Tibial nerve (tissue), 4 donors: ENCODE results near the gene SPEN. TPM values are rescaled to one million over a fixed set of nuclear protein-coding genes. Genes with fewer than 3 reads are reported as not detected.
"Not testable (repeated sequence)": the region's sequence is repeated elsewhere in the genome, so short reads cannot be mapped to it uniquely, and the experiment has no call there.

Experiments used
- DNase-seq, 2 donors: peaks; one replicate each; pipeline ENCODE4 v3.0.0-alpha.2; 2019; ENCODE audit warnings: low spot score in 2 of 2
- H3K27ac ChIP-seq, 4 donors: fragments of 200-600 bp; sonication (generic) in 3 of 4; one replicate each; pipeline ENCODE4 v1.5.1; 2017 to 2019; ENCODE audit warnings: mild to moderate bottlenecking in 1 of 4
- H3K27me3 ChIP-seq, 2 donors: fragments of 200-600 bp; sonication (generic) in 1 of 2; one replicate each; pipeline versions ENCODE4 v1.5.1 to v1.6.0; 2017 to 2019
- H3K36me3 ChIP-seq, 3 donors: fragments of 200-600 bp; sonication (generic); one replicate each; pipeline ENCODE4 v1.5.1; 2018 to 2019
- H3K4me1 ChIP-seq, 4 donors: fragments of 200-600 bp; sonication (generic) in 3 of 4; one replicate each; pipeline ENCODE4 v1.5.1; 2017 to 2019
- H3K4me3 ChIP-seq, 4 donors: fragments of 200-600 bp; sonication (generic) in 3 of 4; one replicate each; pipeline ENCODE4 v1.5.1; 2017 to 2019; ENCODE audit warnings: mild to moderate bottlenecking in 1 of 4, moderate library complexity in 1 of 4
- H3K9me3 ChIP-seq, 4 donors: fragments of 200-600 bp; sonication (generic) in 3 of 4; one replicate each; pipeline ENCODE4 v1.5.1; 2017 to 2019
- EP300 ChIP-seq, 2 donors: sonication (generic); formaldehyde crosslinking; IDR thresholded peaks; one replicate each; pipeline ENCODE4 v1.6.1; 2017; ENCODE audit warnings: antibody characterized with exemption in 2 of 2, mild to moderate bottlenecking in 1 of 2
- POLR2A ChIP-seq, 2 donors: fragments of 450-650 bp; IDR thresholded peaks; one replicate each; pipeline ENCODE4 v1.6.1; 2017; ENCODE audit warnings: antibody characterized with exemption in 2 of 2, mild to moderate bottlenecking in 2 of 2, moderate library complexity in 2 of 2
- WGBS, 2 donors: methylation state at CpG; one replicate each; pipeline ENCODE4 v1.1.5; 2018; 5-methylcytosine and 5-hydroxymethylcytosine counted together
- total RNA-seq, 4 donors: library from RNA; depleted of rRNA; stranded (reverse); fragments of >200 nt; gene quantifications; one replicate each; pipeline ENCODE4 v1.1.0, GENCODE V29; 2016
- TF ChIP-seq, protein P1 (sequence below), 5 experiments: fragments of 200-600 bp in 3 of 5; fragments of 450-650 bp in 2 of 5; sonication (generic) in 3 of 5; IDR thresholded peaks; one replicate each; pipeline ENCODE4 v1.5.1; 2016 to 2019; ENCODE audit warnings: antibody characterized with exemption in 5 of 5, mild to moderate bottlenecking in 3 of 5, moderate library complexity in 2 of 5

Gene SPEN
- total RNA-seq, 4 donors from 2014 or later = 67.9 to 87.0 (median 77.8) TPM

GRCh38 chr1:15911927-15912326 lies 64.4 kb downstream of the SPEN start:
- Histone ChIP-seq H3K27ac (no peak overlapping the region), H3K36me3 (peaks cover 3 to 62% (median 13%) of the 10 kb centered on the region in 3 donors), H3K27me3 (no peaks in the 10 kb centered on the region), H3K9me3 (no peaks in the 10 kb centered on the region), H3K4me1 (peaks cover 0 to 15% (median 3%) of the 10 kb centered on the region in 4 donors), H3K4me3 (no peak overlapping the region)
- TF ChIP-seq EP300 (IDR thresholded peaks at IDR 0.05) (no peak), POLR2A (IDR thresholded peaks at IDR 0.05) (no peak)
- TF ChIP-seq, protein P1, sequence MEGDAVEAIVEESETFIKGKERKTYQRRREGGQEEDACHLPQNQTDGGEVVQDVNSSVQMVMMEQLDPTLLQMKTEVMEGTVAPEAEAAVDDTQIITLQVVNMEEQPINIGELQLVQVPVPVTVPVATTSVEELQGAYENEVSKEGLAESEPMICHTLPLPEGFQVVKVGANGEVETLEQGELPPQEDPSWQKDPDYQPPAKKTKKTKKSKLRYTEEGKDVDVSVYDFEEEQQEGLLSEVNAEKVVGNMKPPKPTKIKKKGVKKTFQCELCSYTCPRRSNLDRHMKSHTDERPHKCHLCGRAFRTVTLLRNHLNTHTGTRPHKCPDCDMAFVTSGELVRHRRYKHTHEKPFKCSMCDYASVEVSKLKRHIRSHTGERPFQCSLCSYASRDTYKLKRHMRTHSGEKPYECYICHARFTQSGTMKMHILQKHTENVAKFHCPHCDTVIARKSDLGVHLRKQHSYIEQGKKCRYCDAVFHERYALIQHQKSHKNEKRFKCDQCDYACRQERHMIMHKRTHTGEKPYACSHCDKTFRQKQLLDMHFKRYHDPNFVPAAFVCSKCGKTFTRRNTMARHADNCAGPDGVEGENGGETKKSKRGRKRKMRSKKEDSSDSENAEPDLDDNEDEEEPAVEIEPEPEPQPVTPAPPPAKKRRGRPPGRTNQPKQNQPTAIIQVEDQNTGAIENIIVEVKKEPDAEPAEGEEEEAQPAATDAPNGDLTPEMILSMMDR (IDR thresholded peaks at IDR 0.05) = no peak
- no peak for DNase-seq
- 81 to 84% methylated on average over 2 of the region's 2 CpGs for whole genome bisulfite sequencing, 2 donors

GRCh38 chr1:15913607-15914006 lies 66.1 kb downstream of the SPEN start:
- H3K36me3 ChIP-seq = peaks cover 3 to 71% (median 13%) of the 10 kb centered on the region in 3 donors
- H3K27ac ChIP-seq, H3K4me3 ChIP-seq, DNase-seq, H3K27me3 ChIP-seq, H3K9me3 ChIP-seq: not testable (repeated sequence)
- WGBS, 2 donors = 93 to 98% methylated on average over 3 of the region's 3 CpGs
- peaks cover 0 to 18% (median 3%) of the 10 kb centered on the region in 4 donors for H3K4me1 ChIP-seq

DNA sequence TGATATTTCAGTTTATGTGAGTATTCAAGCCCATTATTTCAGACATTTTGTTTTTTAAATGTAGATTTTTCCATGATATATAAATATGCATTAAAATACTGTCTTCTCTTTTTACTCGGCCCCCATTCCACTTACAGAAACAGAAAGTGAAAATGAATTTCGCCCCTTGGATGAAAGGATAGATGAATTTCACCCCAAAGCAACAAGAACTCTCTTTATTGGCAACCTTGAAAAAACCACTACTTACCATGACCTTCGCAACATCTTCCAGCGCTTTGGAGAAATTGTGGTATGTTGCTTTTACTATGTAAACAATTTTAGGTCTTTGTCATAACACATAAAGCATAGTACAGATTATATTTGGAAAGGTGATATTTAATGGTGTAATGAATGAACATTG lies 68.5 kb downstream of the SPEN start:
- 65 to 66% methylated on average over 4 of the region's 4 CpGs for WGBS, 2 donors
- Histone ChIP-seq H3K36me3 (peaks cover 3 to 86% (median 7%) of the 10 kb centered on the region in 3 donors), H3K27me3 (no peaks in the 10 kb centered on the region), H3K4me1 (peaks cover 0 to 18% (median 3%) of the 10 kb centered on the region in 4 donors), H3K9me3 (no peaks in the 10 kb centered on the region), H3K4me3 (no peak overlapping the region), H3K27ac (no peak overlapping the region)
- TF ChIP-seq, protein P1 (IDR thresholded peaks at IDR 0.05) = no peak
- TF ChIP-seq EP300 (IDR thresholded peaks at IDR 0.05) (no peak), POLR2A (IDR thresholded peaks at IDR 0.05) (no peak)
- DNase-seq = no peak

- TF ChIP-seq POLR2A (IDR thresholded peaks at IDR 0.05) (no peak), EP300 (IDR thresholded peaks at IDR 0.05) (no peak)
- TF ChIP-seq, protein P1 (IDR thresholded peaks at IDR 0.05) = no peak
- Histone ChIP-seq H3K27me3 (no peaks in the 10 kb centered on the region), H3K4me3 (no peak overlapping the region), H3K27ac (peak overlapping the region in 1 of 4 donors; percentile 22), H3K4me1 (peaks cover 0 to 18% (median 3%) of the 10 kb centered on the region in 4 donors), H3K36me3 (peaks cover 3 to 86% (median 7%) of the 10 kb centered on the region in 3 donors), H3K9me3 (no peaks in the 10 kb centered on the region)
- WGBS, 2 donors = 61 to 83% methylated on average over 4 of the region's 4 CpGs
- no peak for DNase-seq
Measured at GRCh38 chr1:15916417-15916816, 68.9 kb downstream of the SPEN start.

- 76 to 83% methylated on average over 7 of the region's 7 CpGs for WGBS, 2 donors
- Histone ChIP-seq H3K4me3 (no peak overlapping the region), H3K27me3 (no peaks in the 10 kb centered on the region), H3K36me3 (peaks cover 2 to 86% (median 3%) of the 10 kb centered on the region in 3 donors), H3K4me1 (peaks cover 0 to 18% (median 3%) of the 10 kb centered on the region in 4 donors), H3K27ac (peak overlapping the region in 1 of 4 donors; percentile 22), H3K9me3 (no peaks in the 10 kb centered on the region)
- no peak for DNase-seq
- no peak for TF ChIP-seq POLR2A (IDR thresholded peaks at IDR 0.05)
- no peak for TF ChIP-seq EP300 (IDR thresholded peaks at IDR 0.05)
- TF ChIP-seq, protein P1 (IDR thresholded peaks at IDR 0.05) = no peak
Measured at GRCh38 chr1:15916916-15917315, 69.4 kb downstream of the SPEN start.
